Heart left ventricle (tissue), 13 donors: ENCODE results near the gene CAP1.

Experiments used
- CTCF ChIP-seq, 12 donors: fragments of 200-600 bp; sonication (generic) in 4 of 12; IDR thresholded peaks; one replicate each; pipeline versions ENCODE4 v1.5.0 to v1.8.0; 2018 to 2022; ENCODE audit warnings: antibody characterized with exemption in 12 of 12, mild to moderate bottlenecking in 5 of 12
- POLR2A ChIP-seq, 2 donors: fragments of 450-650 bp; IDR thresholded peaks; one replicate each; pipeline ENCODE4 v1.6.1; 2017; ENCODE audit warnings: antibody characterized with exemption in 2 of 2, mild to moderate bottlenecking in 2 of 2, moderate library complexity in 2 of 2
- donor health status: ischemic (EF 13 %, LVEDD 7.1; RV severe dilation, severe dysfunction).
- donor health status: DM: no; HTN: yes; CAD: no.
- donor health status: DM: no; HTN: no; CAD: no.
- donor health status: ischemic (EF 25% LVEDD 6.9; RV normal size, moderate dysfunction).
- donor health status: ischemic (EF 25% LVEDD 5.7; RV mildly dilated, moderate dysfunction).
- donor health status: ischemic (EF 35%, LVEDD 5.7; RV mildly dilated, moderate dysfunction).
- donor health status: nonischemic (EF 11% LVEDD 7.7; RV severe dilation, severe dysfunction).
- donor health status: DM: yes; HTN: yes; CAD: no.
- donor health status: PGD.
- donor health status: ischemic (EF 29% LVEDD 5.4; RV normal size, mild dysfunction).
- donor health status: nonischemic (EF 23%, LVEDD 6.1; RV moderate dilation, normal function).

DNA sequence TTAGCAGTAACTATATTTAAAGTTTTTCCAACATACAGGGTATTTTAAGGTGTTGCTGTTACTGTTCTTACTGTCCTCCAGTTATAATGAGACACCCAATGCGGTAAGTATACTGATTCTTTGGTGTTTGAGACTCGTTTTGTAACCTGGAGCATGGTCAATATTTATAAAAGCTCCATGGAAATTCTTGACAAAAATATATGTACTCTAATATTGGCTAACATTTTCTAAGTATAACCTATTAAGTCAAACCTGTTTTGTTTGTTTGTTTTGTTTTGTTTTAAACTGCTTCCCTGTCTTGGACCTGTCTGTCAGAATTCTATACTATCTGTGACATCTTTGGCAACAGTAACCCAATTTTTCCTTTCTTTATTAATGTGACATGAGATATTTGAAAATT, 15.9 kb upstream of the CAP1 start:
- TF ChIP-seq POLR2A (IDR thresholded peaks at IDR 0.05), result no peak
- TF ChIP-seq CTCF (IDR thresholded peaks at IDR 0.05), result no peak
